ENCODE data around the gene MOV10. TPM values are rescaled to one million over a fixed set of nuclear protein-coding genes. Genes with fewer than 3 reads are reported as not detected.

Gene MOV10
- total and polyA plus RNA-seq, 9 of the 15 experiments (the other 6 are each of a cell fraction or from before 2014, with no cell fraction given): 16.7 to 105 (median 49.5) TPM

DNA sequence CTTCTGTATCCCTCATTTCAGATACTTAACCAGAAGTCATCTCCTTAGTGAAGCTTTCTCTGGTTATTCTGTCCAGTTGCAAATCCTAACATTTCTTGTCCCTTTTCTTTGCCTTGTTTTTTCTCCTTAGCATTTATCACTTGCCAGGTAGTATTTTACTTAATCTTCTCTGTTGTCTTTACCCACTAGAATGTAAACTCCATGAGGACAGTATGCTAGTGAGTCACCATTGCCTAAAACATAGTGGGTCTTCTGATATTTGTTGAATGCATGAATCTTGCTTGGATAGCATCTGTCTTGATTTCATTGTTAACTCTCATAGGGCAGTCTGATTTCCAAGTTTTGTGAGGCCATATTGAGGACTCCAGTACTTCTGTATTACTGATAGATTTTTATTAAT lies 45.2 kb upstream of the MOV10 start:
- in situ Hi-C loops (cut with MboI) (loop anchor here (10.0 kb wide), 1 partner anchor 176 kb away; no protein-coding TSS in a partner anchor), intact Hi-C loops (cut with micrococcal nuclease) (loop anchor here (10.0 kb wide), 1 partner anchor 176 kb away; no protein-coding TSS in a partner anchor)
- Histone ChIP-seq H3K9ac (ENCODE audit: insufficient read depth in 1 of 2, low read depth in 2 of 2, low read length in 2 of 2) (no peak overlapping the region), H2AFZ (ENCODE audit: low read depth, low read length) (no peak overlapping the region), H3K27ac (ENCODE audit: extremely low read depth, low read depth, low read length) (no peak overlapping the region), H4K20me1 (replicated peaks; ENCODE audit: control insufficient read depth, insufficient read depth, low read length) (peaks cover 56% of the 10 kb centered on the region), H3K27me3 (ENCODE audit: control insufficient read depth in 2 of 2, insufficient read depth in 2 of 2, low read length in 2 of 2) (no peaks in the 10 kb centered on the region), H3K4me3 (no peak overlapping the region), H3K36me3 (ENCODE audit: control insufficient read depth, insufficient read depth, low read length) (peaks cover 70% of the 10 kb centered on the region), H3K4me1 (replicated peaks in 1 of 2; ENCODE audit: control insufficient read depth in 2 of 2, insufficient read depth in 2 of 2, low read length in 2 of 2) (peaks cover 19 to 40% of the 10 kb centered on the region in 2 experiments), H3K9me3 (replicated peaks; ENCODE audit: control insufficient read depth, insufficient read depth, low read depth, low read length) (no peaks in the 10 kb centered on the region), H3K79me2 (ENCODE audit: control insufficient read depth, insufficient read depth, low read length) (peaks cover 99% of the 10 kb centered on the region), H3K4me2 (ENCODE audit: insufficient read depth, low read length) (no peak overlapping the region), H3K9me1 (ENCODE audit: control insufficient read depth, insufficient read depth, low read length) (peaks cover 9% of the 10 kb centered on the region)
- no TSS peak for BruUV-seq (replicated peaks)
- no peak for FAIRE-seq
- no peak for DNase-seq (ENCODE audit: extremely low read depth in 1 of 4, low spot score in 3 of 4)
- CTCF ChIA-PET (ENCODE audit: low intra/inter-chr PET ratio): no interaction called here
- POLR2A ChIA-PET: interaction anchor here (0.9 to 3.5 kb wide), 4 partner anchors 9 to 510 kb away, joined by 3 to 14 read pairs (median 4); no protein-coding TSS in a partner anchor
- ATAC-seq: no peak
- TF ChIP-seq ILF3 (IDR thresholded peaks at IDR 0.05; ENCODE audit: borderline replicate concordance) (no peak), ZKSCAN1 (IDR thresholded peaks at IDR 0.05; ENCODE audit: low read depth, low read length) (peak; percentile 27; the same call in 1 of the 2 replicates), ZNF316 (IDR thresholded peaks at IDR 0.05) (peak; percentile 82), NR2F6 (CRISPR knock-in tag; IDR thresholded peaks at IDR 0.05) (0 out of 2 replicates have a peak, but pooled peaks have one; percentile 32), HMGN3 (IDR thresholded peaks at IDR 0.05; ENCODE audit: borderline replicate concordance, extremely low read depth, insufficient read length, low read depth, low read length) (no peak), ZNF695 (CRISPR knock-in tag; IDR thresholded peaks at IDR 0.05) (no peak), BHLHE40 (IDR thresholded peaks at IDR 0.05; ENCODE audit: low read length) (no peak), ZNF57 (CRISPR knock-in tag; IDR thresholded peaks at IDR 0.05) (no peak), POLR2H (tag; IDR thresholded peaks at IDR 0.05; ENCODE audit: low read depth) (no peak), CBX3 (IDR thresholded peaks at IDR 0.05; ENCODE audit: borderline replicate concordance in 1 of 2, low read length in 2 of 2) (0 out of 3 replicates have a peak, but pooled peaks of 1 of the 2 experiments have one; percentile 29), HNRNPK (IDR thresholded peaks at IDR 0.05; ENCODE audit: low read depth, low read length, poor library complexity, severe bottlenecking) (no peak), EGR1 (conservative IDR thresholded peaks at IDR 0.05) (no peak), FOXK2 (conservative IDR thresholded peaks at IDR 0.05 in 1 of 2, IDR thresholded peaks at IDR 0.05 in 1 of 2; ENCODE audit: low read depth in 2 of 2) (0 out of 4 replicates have a peak, but pooled peaks of 1 of the 2 experiments have one; percentile 11), KDM5B (IDR thresholded peaks at IDR 0.05; ENCODE audit: insufficient replicate concordance, low read depth, low read length) (no peak), TRIM24 (IDR thresholded peaks at IDR 0.05) (peak in 1 of 2 experiments; percentile 76; a peak in 2 of 4 replicates), MIER1 (IDR thresholded peaks at IDR 0.05; ENCODE audit: low read depth) (no peak), STAG1 (CRISPR knock-in tag; IDR thresholded peaks at IDR 0.05; ENCODE audit: borderline replicate concordance) (no peak), HNRNPLL (IDR thresholded peaks at IDR 0.05; ENCODE audit: low read depth, low read length, poor library complexity, severe bottlenecking) (no peak), XRCC3 (IDR thresholded peaks at IDR 0.05) (no peak), HBP1 (CRISPR knock-in tag; IDR thresholded peaks at IDR 0.05) (0 out of 2 replicates have a peak, but pooled peaks have one; percentile 34), CHD1 (IDR thresholded peaks at IDR 0.05; ENCODE audit: low read length) (no peak)
